DOHH2 (cell line): ENCODE data around the gene SHROOM3.

Source experiments
- H3F3A ChIP-seq: fragments of 200-600 bp; sonication (generic), shearing (Covaris generic); 2 replicates; pipeline ENCODE4 v1.6.0; 2016; ENCODE audit warnings: antibody characterized with exemption, mild to moderate bottlenecking; ENCODE audit not compliant: control insufficient read depth, insufficient read depth
- H3K27ac ChIP-seq: fragments of 200-600 bp; sonication (generic); 2 replicates; pipeline ENCODE4 v1.5.1; 2014; ENCODE audit warnings: low read depth, mild to moderate bottlenecking, low read length, moderate library complexity
- H3K27me3 ChIP-seq: fragments of 200-600 bp; sonication (generic); 2 replicates; pipeline ENCODE4 v1.6.1; 2014; ENCODE audit warnings: mild to moderate bottlenecking, low read length, mixed read lengths; ENCODE audit not compliant: control insufficient read depth
- H3K36me3 ChIP-seq: fragments of 200-600 bp; sonication (generic); 2 replicates; pipeline ENCODE4 v1.6.1; 2014; ENCODE audit warnings: mild to moderate bottlenecking, low read length, moderate library complexity, mixed read lengths; ENCODE audit not compliant: control insufficient read depth
- H3K4me1 ChIP-seq: fragments of 200-600 bp; sonication (generic); 2 replicates; pipeline ENCODE4 v1.6.1; 2014; ENCODE audit warnings: mild to moderate bottlenecking, low read length, mixed read lengths; ENCODE audit not compliant: control insufficient read depth
- H3K4me2 ChIP-seq: fragments of 200-600 bp; sonication (generic); 2 replicates; pipeline ENCODE4 v1.6.0; 2014; ENCODE audit warnings: mild to moderate bottlenecking, low read length, moderate library complexity
- H3K4me3 ChIP-seq: fragments of 200-600 bp; sonication (generic); 2 replicates; pipeline ENCODE4 v1.5.1; 2014; ENCODE audit warnings: mild to moderate bottlenecking, low read length, mixed read lengths
- H3K79me2 ChIP-seq: fragments of 200-600 bp; sonication (generic); 2 replicates; pipeline ENCODE4 v1.6.1; 2014; ENCODE audit warnings: mild to moderate bottlenecking, low read length, mixed read lengths; ENCODE audit not compliant: control insufficient read depth
- H3K9me2 ChIP-seq: fragments of 200-600 bp; sonication (generic); replicated peaks from 2 replicates; pipeline ENCODE4 v1.6.1; 2014; ENCODE audit warnings: mild to moderate bottlenecking, low read length, mixed read lengths; ENCODE audit not compliant: control insufficient read depth
- H3K9me3 ChIP-seq: fragments of 200-600 bp; sonication (generic); 2 replicates; pipeline ENCODE4 v1.6.1; 2014; ENCODE audit warnings: antibody characterized with exemption, low read length, mixed read lengths; ENCODE audit not compliant: control insufficient read depth, insufficient read depth
- H4K20me1 ChIP-seq: fragments of 200-600 bp; sonication (generic); 2 replicates; pipeline ENCODE4 v1.6.0; 2014; ENCODE audit warnings: low read depth, mild to moderate bottlenecking, antibody characterized with exemption, low read length, moderate library complexity; ENCODE audit not compliant: control insufficient read depth, insufficient read depth
- CTCF ChIP-seq: fragments of 200-600 bp; sonication (generic); IDR thresholded peaks from one replicate; pipeline ENCODE4 v1.5.1; 2014; ENCODE audit warnings: antibody characterized with exemption, mild to moderate bottlenecking, low read depth, low read length; ENCODE audit not compliant: poor library complexity, severe bottlenecking
- EZH2phosphoT487 ChIP-seq: fragments of 200-600 bp; sonication (generic); IDR thresholded peaks from 2 replicates; pipeline ENCODE4 v1.6.1; 2017; ENCODE audit warnings: borderline replicate concordance, mild to moderate bottlenecking, antibody characterized with exemption, low read length, moderate library complexity, mixed read lengths

The SHROOM3 gene

DNA sequence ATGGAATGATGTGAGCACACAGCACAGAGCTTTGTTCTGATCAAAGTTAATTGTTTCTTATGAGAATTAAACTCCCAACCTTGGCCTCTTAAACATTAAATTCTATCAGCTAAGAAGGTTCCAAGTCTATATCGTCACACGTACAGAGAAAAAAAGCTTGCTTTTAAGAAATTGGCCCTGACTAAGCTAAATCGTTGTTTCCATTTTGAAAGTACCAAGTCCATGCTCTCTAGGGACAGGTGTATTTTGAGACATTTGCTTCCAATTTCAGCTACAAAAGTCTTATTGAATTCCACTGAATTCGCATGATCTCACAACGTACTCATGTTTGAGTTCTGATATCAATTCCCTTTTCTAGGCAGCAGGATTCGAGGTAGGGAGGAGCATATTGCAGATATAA is 157.4 kb downstream of the SHROOM3 start:
- no peak for TF ChIP-seq CTCF
- no peak for TF ChIP-seq EZH2phosphoT487
- no peaks in the 10 kb centered on the region for H3K9me3 ChIP-seq
- no peaks in the 10 kb centered on the region for H3K9me2 ChIP-seq
- no peak overlapping the region for H3K27ac ChIP-seq
- H4K20me1 ChIP-seq: no peaks in the 10 kb centered on the region
- no peaks in the 10 kb centered on the region for H3K27me3 ChIP-seq
- H3K36me3 ChIP-seq: no peaks in the 10 kb centered on the region
- H3K4me1 ChIP-seq: no peaks in the 10 kb centered on the region
- no peaks in the 10 kb centered on the region for H3K79me2 ChIP-seq
- H3K4me3 ChIP-seq: no peak overlapping the region
- H3K4me2 ChIP-seq: no peak overlapping the region
- H3F3A ChIP-seq: no peaks in the 10 kb centered on the region

GRCh38 chr4:76594173-76594572 is 159.1 kb downstream of the SHROOM3 start:
- Histone ChIP-seq H3K36me3 (no peaks in the 10 kb centered on the region), H3K79me2 (no peaks in the 10 kb centered on the region), H4K20me1 (no peaks in the 10 kb centered on the region), H3K9me3 (no peaks in the 10 kb centered on the region), H3K4me3 (no peak overlapping the region), H3K4me2 (no peak overlapping the region), H3K4me1 (no peaks in the 10 kb centered on the region), H3F3A (no peaks in the 10 kb centered on the region), H3K27me3 (no peaks in the 10 kb centered on the region), H3K27ac (no peak overlapping the region), H3K9me2 (no peaks in the 10 kb centered on the region)
- TF ChIP-seq EZH2phosphoT487 (no peak), CTCF (no peak)

DNA sequence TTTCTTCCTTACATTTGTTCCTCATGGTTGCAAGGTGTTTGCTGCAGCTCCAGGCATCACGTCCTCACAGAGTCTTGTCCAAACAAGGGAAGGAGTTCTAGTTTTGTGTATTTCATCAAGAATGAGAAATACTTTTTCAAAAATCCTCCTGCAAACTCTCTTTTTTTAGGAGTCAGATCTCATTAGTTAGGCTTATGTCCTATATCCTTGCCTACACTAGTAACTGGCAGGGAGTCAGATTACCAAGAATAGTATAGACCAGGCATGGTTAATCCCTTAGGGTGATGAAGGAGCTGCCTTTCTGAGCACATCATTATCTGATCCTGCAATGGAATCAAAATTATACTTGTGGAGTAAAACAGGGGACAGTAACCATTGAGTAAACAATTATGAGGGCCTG is 160.4 kb downstream of the SHROOM3 start:
- Histone ChIP-seq H3K9me3 (no peaks in the 10 kb centered on the region), H3K27me3 (no peaks in the 10 kb centered on the region), H3F3A (no peaks in the 10 kb centered on the region), H3K79me2 (no peaks in the 10 kb centered on the region), H3K36me3 (no peaks in the 10 kb centered on the region), H3K4me2 (no peak overlapping the region), H3K27ac (no peak overlapping the region), H4K20me1 (no peaks in the 10 kb centered on the region), H3K9me2 (no peaks in the 10 kb centered on the region), H3K4me3 (no peak overlapping the region), H3K4me1 (no peaks in the 10 kb centered on the region)
- TF ChIP-seq CTCF: no peak
- TF ChIP-seq EZH2phosphoT487: no peak

- Histone ChIP-seq H3F3A (no peaks in the 10 kb centered on the region), H3K27me3 (no peaks in the 10 kb centered on the region), H3K27ac (no peak overlapping the region), H3K36me3 (no peaks in the 10 kb centered on the region), H3K9me2 (no peaks in the 10 kb centered on the region), H3K4me1 (no peaks in the 10 kb centered on the region), H4K20me1 (no peaks in the 10 kb centered on the region), H3K4me3 (no peak overlapping the region), H3K79me2 (no peaks in the 10 kb centered on the region), H3K4me2 (no peak overlapping the region), H3K9me3 (no peaks in the 10 kb centered on the region)
- no peak for TF ChIP-seq EZH2phosphoT487
- TF ChIP-seq CTCF: no peak
Observed at GRCh38 chr4:76596713-76597112, 161.7 kb downstream of the SHROOM3 start.
